Measurements from ENCODE around the gene EPHA4. TPM values are rescaled to one million over a fixed set of nuclear protein-coding genes. Genes with fewer than 3 reads are reported as not detected.

Gene EPHA4
- total and polyA plus RNA-seq, 2 donors (not counting 1 experiment from before 2014, with no cell fraction given) = 9.6 to 21.0 TPM

DNA sequence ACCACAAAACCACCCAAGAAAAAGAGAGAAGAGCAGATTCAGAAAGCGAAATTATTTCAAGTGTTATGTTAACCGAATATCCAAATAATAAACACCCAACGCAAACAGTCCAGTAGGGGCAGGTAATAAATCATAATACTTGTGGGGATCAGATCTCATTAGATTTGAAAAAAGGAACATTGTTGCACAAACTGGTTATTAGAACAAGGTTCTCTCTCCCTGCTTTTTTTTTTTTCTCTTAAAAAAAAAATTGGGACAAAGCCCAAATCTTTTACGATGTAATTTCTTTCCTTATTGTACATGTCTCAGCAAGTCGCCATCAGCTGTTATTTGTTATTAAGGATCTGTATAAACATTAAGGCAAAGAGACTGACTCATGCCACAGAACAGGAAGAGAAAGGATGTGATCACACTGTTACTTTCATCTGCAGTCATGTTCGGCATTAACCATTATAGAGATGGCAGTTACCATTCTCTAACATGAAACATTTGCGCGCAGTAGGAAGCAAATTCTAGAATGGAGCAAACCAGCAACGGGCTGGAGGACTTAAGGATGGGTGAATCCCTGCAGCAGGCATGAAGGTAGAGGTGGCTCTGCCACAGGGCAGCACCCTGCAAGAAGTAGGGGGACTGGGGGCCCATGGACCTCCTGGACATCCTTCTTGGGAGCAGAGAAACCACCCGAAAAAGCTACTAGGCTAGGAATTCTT lies 42.0 kb downstream of the EPHA4 start:
- Histone ChIP-seq H3K27ac (ENCODE audit: insufficient read depth, low read length) (peak overlapping the region; percentile 50), H3K4me3 (replicated peaks in 1 of 4; ENCODE audit: control extremely low read depth in 1 of 4, insufficient read depth in 1 of 4, low read depth in 3 of 4, low read length in 4 of 4) (peak overlapping the region in 3 of 4 experiments; percentile 19 to 32 (median 27))

DNA sequence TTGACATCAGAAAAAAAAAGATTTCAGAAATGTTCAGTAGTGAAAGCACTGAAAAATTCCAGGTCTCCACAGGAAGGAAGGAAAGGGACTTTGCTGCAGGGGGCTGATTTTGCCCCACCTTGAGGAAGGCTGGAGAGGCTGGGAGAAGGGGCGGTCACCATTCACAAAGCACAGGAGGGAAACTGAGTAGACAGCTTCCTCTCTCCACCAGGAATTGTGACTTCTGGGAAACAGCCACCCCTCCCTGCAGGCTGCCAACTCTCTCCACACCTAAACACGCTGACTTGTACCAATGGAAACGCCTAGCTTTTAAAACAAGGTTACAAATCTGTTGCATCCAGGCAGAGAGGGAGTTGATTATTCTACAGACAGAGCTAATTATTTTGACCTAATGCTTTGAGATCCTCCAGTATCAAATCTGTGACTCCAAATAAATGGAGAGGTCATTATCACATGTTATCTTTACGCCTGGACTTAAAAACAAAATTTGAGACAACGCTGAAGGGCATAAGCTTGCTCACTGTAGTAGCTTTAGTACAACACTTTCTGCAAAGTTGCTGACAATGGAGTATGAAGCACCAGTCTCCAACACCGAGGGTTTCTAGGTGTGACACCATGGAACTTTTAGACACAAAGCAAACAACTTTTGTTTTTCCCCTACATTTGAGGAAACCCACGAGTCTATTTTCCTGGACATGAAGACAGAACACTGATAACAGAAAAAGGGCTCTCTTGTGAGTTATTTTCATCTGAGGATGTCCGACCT lies 42.7 kb downstream of the EPHA4 start:
- H4K20me1 ChIP-seq (ENCODE audit: control insufficient read depth, extremely low read depth, insufficient read depth, low read length) = no peaks in the 10 kb centered on the region
- no peak overlapping the region for H3K9ac ChIP-seq (ENCODE audit: insufficient read depth, low read length)
- peaks cover 2% of the 10 kb centered on the region for H3K79me2 ChIP-seq (ENCODE audit: control insufficient read depth, insufficient read depth, low read length)
- DNase-seq (ENCODE audit: low read depth in 2 of 2) = peak in 1 of 2 donors; percentile 19
- no peaks in the 10 kb centered on the region for H3K36me3 ChIP-seq (ENCODE audit: control insufficient read depth, insufficient read depth, low read length)
- H3K4me2 ChIP-seq (ENCODE audit: extremely low read depth, insufficient read depth, low read length) = peak overlapping the region; percentile 70
- peaks cover 10% of the 10 kb centered on the region for H3K4me1 ChIP-seq (ENCODE audit: control insufficient read depth, extremely low read depth, insufficient read depth, low read length)
- peak overlapping the region; percentile 34 for H3K27ac ChIP-seq (ENCODE audit: insufficient read depth, low read length)
- H2AFZ ChIP-seq (ENCODE audit: low read length) = peak overlapping the region; percentile 1
- H3K27me3 ChIP-seq (ENCODE audit: control insufficient read depth, insufficient read depth, low read length) = no peaks in the 10 kb centered on the region
- H3K9me3 ChIP-seq (ENCODE audit: control insufficient read depth, insufficient read depth, low read depth, low read length) = no peaks in the 10 kb centered on the region
- TF ChIP-seq EZH2 (IDR thresholded peaks at IDR 0.05; ENCODE audit: low read length, missing control alignments) = no peak
- TF ChIP-seq CTCF (conservative IDR thresholded peaks at IDR 0.05 in 1 of 2, IDR thresholded peaks at IDR 0.05 in 1 of 2; ENCODE audit: low read depth in 1 of 2, low read length in 2 of 2) = no peak
- peak overlapping the region in 3 of 4 experiments; percentile 19 to 32 (median 27) for H3K4me3 ChIP-seq (replicated peaks in 1 of 4; ENCODE audit: control extremely low read depth in 1 of 4, insufficient read depth in 1 of 4, low read depth in 3 of 4, low read length in 4 of 4)

More for the DNA sequence above, 42.0 kb downstream of the EPHA4 start:
- H3K9me3 ChIP-seq (ENCODE audit: control insufficient read depth, insufficient read depth, low read depth, low read length) = no peaks in the 10 kb centered on the region
- H3K4me1 ChIP-seq (ENCODE audit: control insufficient read depth, extremely low read depth, insufficient read depth, low read length) = peaks cover 10% of the 10 kb centered on the region
- TF ChIP-seq EZH2 (IDR thresholded peaks at IDR 0.05; ENCODE audit: low read length, missing control alignments) (no peak), CTCF (conservative IDR thresholded peaks at IDR 0.05 in 1 of 2, IDR thresholded peaks at IDR 0.05 in 1 of 2; ENCODE audit: low read depth in 1 of 2, low read length in 2 of 2) (no peak)
- H4K20me1 ChIP-seq (ENCODE audit: control insufficient read depth, extremely low read depth, insufficient read depth, low read length) = no peaks in the 10 kb centered on the region
- H3K79me2 ChIP-seq (ENCODE audit: control insufficient read depth, insufficient read depth, low read length) = peaks cover 2% of the 10 kb centered on the region
- no peak overlapping the region for H3K9ac ChIP-seq (ENCODE audit: insufficient read depth, low read length)
- no peaks in the 10 kb centered on the region for H3K27me3 ChIP-seq (ENCODE audit: control insufficient read depth, insufficient read depth, low read length)
- H3K36me3 ChIP-seq (ENCODE audit: control insufficient read depth, insufficient read depth, low read length) = no peaks in the 10 kb centered on the region
- H3K4me2 ChIP-seq (ENCODE audit: extremely low read depth, insufficient read depth, low read length) = peak overlapping the region; percentile 70
- peak; percentile 80 to 92 for DNase-seq (ENCODE audit: low read depth in 2 of 2)
- H2AFZ ChIP-seq (ENCODE audit: low read length) = peak overlapping the region; percentile 1

DNA sequence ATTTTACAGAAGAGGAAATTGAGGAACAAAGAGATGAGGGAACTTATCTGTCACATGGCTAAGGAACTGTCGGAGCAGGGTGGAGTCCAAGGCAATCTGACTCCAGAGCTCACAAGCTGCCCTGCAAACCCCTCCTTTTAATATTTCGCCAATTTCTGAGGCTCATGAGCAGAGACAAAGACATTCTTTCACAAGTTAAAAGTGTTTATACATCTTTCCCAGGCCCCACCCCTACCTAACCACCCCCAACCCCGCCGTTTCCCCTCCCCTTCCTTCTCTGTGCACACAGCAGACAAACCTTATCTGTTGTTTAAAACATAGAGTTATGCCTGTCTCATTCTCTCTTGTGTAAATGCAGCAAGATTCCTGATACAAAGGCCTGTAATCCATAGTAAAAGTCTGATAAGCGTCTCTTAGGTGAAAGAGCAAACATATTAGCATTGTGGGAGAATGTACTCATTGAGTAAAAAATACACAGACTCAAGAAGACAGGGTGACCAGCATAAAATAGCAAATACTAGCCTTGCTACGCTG lies 44.3 kb downstream of the EPHA4 start:
- H3K79me2 ChIP-seq (ENCODE audit: control insufficient read depth, insufficient read depth, low read length) = peaks cover 2% of the 10 kb centered on the region
- no peaks in the 10 kb centered on the region for H3K27me3 ChIP-seq (ENCODE audit: control insufficient read depth, insufficient read depth, low read length)
- no peak overlapping the region for H3K27ac ChIP-seq (ENCODE audit: insufficient read depth, low read length)
- peak; percentile 39 to 53 for DNase-seq (ENCODE audit: low read depth in 2 of 2)
- no peaks in the 10 kb centered on the region for H3K9me3 ChIP-seq (ENCODE audit: control insufficient read depth, insufficient read depth, low read depth, low read length)
- H3K4me2 ChIP-seq (ENCODE audit: extremely low read depth, insufficient read depth, low read length) = no peak overlapping the region
- TF ChIP-seq EZH2 (IDR thresholded peaks at IDR 0.05; ENCODE audit: low read length, missing control alignments) = no peak
- TF ChIP-seq CTCF (conservative IDR thresholded peaks at IDR 0.05 in 1 of 2, IDR thresholded peaks at IDR 0.05 in 1 of 2; ENCODE audit: low read depth in 1 of 2, low read length in 2 of 2) = no peak
- peaks cover 10% of the 10 kb centered on the region for H3K4me1 ChIP-seq (ENCODE audit: control insufficient read depth, extremely low read depth, insufficient read depth, low read length)
- H3K9ac ChIP-seq (ENCODE audit: insufficient read depth, low read length) = no peak overlapping the region
- no peak overlapping the region for H3K4me3 ChIP-seq (replicated peaks in 1 of 4; ENCODE audit: control extremely low read depth in 1 of 4, insufficient read depth in 1 of 4, low read depth in 3 of 4, low read length in 4 of 4)
- no peaks in the 10 kb centered on the region for H3K36me3 ChIP-seq (ENCODE audit: control insufficient read depth, insufficient read depth, low read length)
- H2AFZ ChIP-seq (ENCODE audit: low read length) = no peak overlapping the region
- no peaks in the 10 kb centered on the region for H4K20me1 ChIP-seq (ENCODE audit: control insufficient read depth, extremely low read depth, insufficient read depth, low read length)

Measured in fibroblast of lung (primary cell).